WTC11 (cell line): ENCODE measurements around the gene PRKCB. TPM values are rescaled to one million over a fixed set of nuclear protein-coding genes. Genes with fewer than 3 reads are reported as not detected.

Experiments used
- ATAC-seq: fragments of 200-7000 bp; cut with Tn5 transposase; 2 replicates; pipeline ENCODE4 v1.10.0; 2021; ENCODE audit warnings: mild to moderate bottlenecking, moderate library complexity
- CTCF ChIA-PET: fragments of 300-600 bp; sonication (Branson Sonifier 250); formaldehyde crosslinking; loops from one replicate; lab custom pipeline; 2021; ENCODE audit warnings: antibody characterized with exemption; lab: Charles Lee
- POLR2A ChIA-PET: fragments of 350-600 bp; sonication (Branson Sonifier 250); formaldehyde crosslinking; loops from one replicate; lab custom pipeline; 2021; ENCODE audit warnings: antibody characterized with exemption; lab: Charles Lee
- DNase-seq: peaks from one replicate; pipeline ENCODE4 v3.0.0; 2021; ENCODE audit warnings: low spot score
- H3K27ac Mint-ChIP-seq: 2 replicates; pipeline ENCODE4 v1.8.0; 2021; ENCODE audit warnings: mixed read lengths
- H3K27me3 Mint-ChIP-seq: 2 replicates; pipeline ENCODE4 v1.8.0; 2021; ENCODE audit warnings: low read depth, mild to moderate bottlenecking, moderate library complexity, mixed read lengths
- H3K36me3 Mint-ChIP-seq: 2 replicates; pipeline ENCODE4 v1.8.0; 2021; ENCODE audit warnings: mixed read lengths
- H3K4me1 Mint-ChIP-seq: 2 replicates; pipeline ENCODE4 v1.8.0; 2022; ENCODE audit warnings: mixed read lengths
- H3K4me3 Mint-ChIP-seq: 2 replicates; pipeline ENCODE4 v1.8.0; 2021; ENCODE audit warnings: mild to moderate bottlenecking, moderate library complexity, mixed read lengths
- H3K9me3 Mint-ChIP-seq: 2 replicates; pipeline ENCODE4 v1.8.0; 2021; ENCODE audit warnings: mixed read lengths
- CREB1 ChIP-seq: sonication (generic); formaldehyde crosslinking; IDR thresholded peaks from 2 replicates; pipeline ENCODE4 v1.8.0; 2023; ENCODE audit warnings: mild to moderate bottlenecking, missing genetic modification reagents
- CREM ChIP-seq: sonication (generic); formaldehyde crosslinking; IDR thresholded peaks from 2 replicates; pipeline ENCODE4 v1.8.1; 2022; ENCODE audit warnings: mild to moderate bottlenecking, missing genetic modification reagents, moderate library complexity
- ETV6 ChIP-seq: sonication (generic); formaldehyde crosslinking; IDR thresholded peaks from 2 replicates; pipeline ENCODE4 v1.8.1; 2022; ENCODE audit warnings: mild to moderate bottlenecking, missing genetic modification reagents
- GRHL2 ChIP-seq: fragments of 250-450 bp; sonication (Bioruptor Pico); IDR thresholded peaks from 2 replicates; pipeline ENCODE4 v1.8.0; 2022; ENCODE audit warnings: mild to moderate bottlenecking, moderate library complexity; ENCODE audit not compliant: insufficient replicate concordance, severe bottlenecking
- HMGXB4 ChIP-seq: sonication (generic); formaldehyde crosslinking; IDR thresholded peaks from 2 replicates; pipeline ENCODE4 v1.8.1; 2023; ENCODE audit warnings: mild to moderate bottlenecking, moderate library complexity, missing genetic modification reagents
- JUN ChIP-seq: sonication (generic); formaldehyde crosslinking; IDR thresholded peaks from 2 replicates; pipeline ENCODE4 v1.8.0; 2023; ENCODE audit warnings: mild to moderate bottlenecking, missing genetic modification reagents
- KAT7 ChIP-seq: sonication (generic); formaldehyde crosslinking; IDR thresholded peaks from 2 replicates; pipeline ENCODE4 v1.8.1; 2023; ENCODE audit warnings: missing genetic modification reagents, mild to moderate bottlenecking, borderline replicate concordance
- MLX ChIP-seq: sonication (generic); formaldehyde crosslinking; IDR thresholded peaks from 2 replicates; pipeline ENCODE4 v1.8.1; 2023; ENCODE audit warnings: mild to moderate bottlenecking, missing genetic modification reagents, moderate library complexity
- NFE2L1 ChIP-seq: sonication (generic); formaldehyde crosslinking; IDR thresholded peaks from 2 replicates; pipeline ENCODE4 v1.8.1; 2023; ENCODE audit warnings: missing genetic modification reagents
- SOX15 ChIP-seq: fragments of 250-450 bp; sonication (Bioruptor Pico); IDR thresholded peaks from 2 replicates; pipeline ENCODE4 v1.9.0; 2021; ENCODE audit warnings: mild to moderate bottlenecking
- SP1 ChIP-seq: sonication (generic); formaldehyde crosslinking; conservative IDR thresholded peaks from 2 replicates; pipeline ENCODE4 v1.8.1; 2022; ENCODE audit warnings: missing genetic modification reagents
- TEAD1 ChIP-seq: sonication (generic); formaldehyde crosslinking; IDR thresholded peaks from 2 replicates; pipeline ENCODE4 v1.8.0; 2022; ENCODE audit warnings: mild to moderate bottlenecking, missing genetic modification reagents
- ZNF121 ChIP-seq: sonication (generic); formaldehyde crosslinking; IDR thresholded peaks from 2 replicates; pipeline ENCODE4 v1.8.0; 2023; ENCODE audit warnings: missing genetic modification reagents
- ZNF219 ChIP-seq: sonication (generic); formaldehyde crosslinking; IDR thresholded peaks from 2 replicates; pipeline ENCODE4 v1.8.0; 2023; ENCODE audit warnings: missing genetic modification reagents, mild to moderate bottlenecking, borderline replicate concordance
- ZNF232 ChIP-seq: sonication (generic); formaldehyde crosslinking; IDR thresholded peaks from 2 replicates; pipeline ENCODE4 v1.8.0; 2022; ENCODE audit warnings: mild to moderate bottlenecking, missing genetic modification reagents
- ZNF263 ChIP-seq: sonication (generic); formaldehyde crosslinking; IDR thresholded peaks from 2 replicates; pipeline ENCODE4 v1.8.1; 2022; ENCODE audit warnings: low read depth, mild to moderate bottlenecking, moderate library complexity, missing genetic modification reagents
- ZNF396 ChIP-seq: fragments of 250-450 bp; sonication (Bioruptor Pico); IDR thresholded peaks from 2 replicates; pipeline ENCODE4 v1.8.0; 2021; ENCODE audit warnings: mild to moderate bottlenecking, moderate library complexity, borderline replicate concordance
- total RNA-seq: library from RNA; stranded (reverse); gene quantifications from 3 replicates; pipeline ENCODE4 v1.2.3, GENCODE V29; 2021
- TF ChIP-seq, protein P1 (sequence below): sonication (generic); formaldehyde crosslinking; IDR thresholded peaks from 2 replicates; pipeline ENCODE4 v1.8.1; 2023; ENCODE audit warnings: mild to moderate bottlenecking, missing genetic modification reagents
- TF ChIP-seq, protein P2 (sequence below): sonication (generic); formaldehyde crosslinking; IDR thresholded peaks from 2 replicates; pipeline ENCODE4 v1.8.0; 2023; ENCODE audit warnings: mild to moderate bottlenecking, missing genetic modification reagents
- TF ChIP-seq, protein P3 (sequence below): sonication (generic); formaldehyde crosslinking; IDR thresholded peaks from 2 replicates; pipeline ENCODE4 v1.8.0; 2022; ENCODE audit warnings: mild to moderate bottlenecking, missing genetic modification reagents
- TF ChIP-seq, protein P4 (sequence below): sonication (generic); formaldehyde crosslinking; IDR thresholded peaks from 2 replicates; pipeline ENCODE4 v1.8.1; 2023; ENCODE audit warnings: mild to moderate bottlenecking, missing genetic modification reagents, moderate library complexity
- TF ChIP-seq, protein P5 (sequence below): sonication (generic); formaldehyde crosslinking; IDR thresholded peaks from 2 replicates; pipeline ENCODE4 v1.8.1; 2022; ENCODE audit warnings: mild to moderate bottlenecking, missing genetic modification reagents, moderate library complexity, borderline replicate concordance

The PRKCB gene
- total RNA-seq, 1 experiment from 2014 or later = 6.9 TPM

- ATAC-seq = no peak
- Mint-ChIP-seq H3K4me1 (peaks cover 22% of the 10 kb centered on the region), H3K36me3 (no peaks in the 10 kb centered on the region), H3K4me3 (no peak overlapping the region), H3K9me3 (no peaks in the 10 kb centered on the region), H3K27me3 (peaks cover 3% of the 10 kb centered on the region; the same call in 1 of the 2 replicates), H3K27ac (no peak overlapping the region)
- ChIA-PET POLR2A (interaction anchor here (0.7 kb wide), 1 partner anchor 421 kb away, joined by 6 read pairs; no protein-coding TSS in a partner anchor), CTCF (interaction anchor here (1.3 kb wide), 1 partner anchor 178 kb away, joined by 5 read pairs; no protein-coding TSS in a partner anchor)
- TF ChIP-seq ZNF396 (no peak), SP1 (CRISPR knock-in tag) (no peak), ETV6 (CRISPR knock-in tag) (no peak), KAT7 (CRISPR knock-in tag) (no peak), CREB1 (no peak), MLX (no peak), SOX15 (CRISPR knock-in tag) (no peak), ZNF219 (CRISPR knock-in tag) (no peak), HMGXB4 (CRISPR knock-in tag) (no peak), ZNF121 (CRISPR knock-in tag) (no peak), TEAD1 (CRISPR knock-in tag) (no peak), ZNF263 (no peak), NFE2L1 (no peak), CREM (CRISPR knock-in tag) (no peak)
- TF ChIP-seq, protein P1, sequence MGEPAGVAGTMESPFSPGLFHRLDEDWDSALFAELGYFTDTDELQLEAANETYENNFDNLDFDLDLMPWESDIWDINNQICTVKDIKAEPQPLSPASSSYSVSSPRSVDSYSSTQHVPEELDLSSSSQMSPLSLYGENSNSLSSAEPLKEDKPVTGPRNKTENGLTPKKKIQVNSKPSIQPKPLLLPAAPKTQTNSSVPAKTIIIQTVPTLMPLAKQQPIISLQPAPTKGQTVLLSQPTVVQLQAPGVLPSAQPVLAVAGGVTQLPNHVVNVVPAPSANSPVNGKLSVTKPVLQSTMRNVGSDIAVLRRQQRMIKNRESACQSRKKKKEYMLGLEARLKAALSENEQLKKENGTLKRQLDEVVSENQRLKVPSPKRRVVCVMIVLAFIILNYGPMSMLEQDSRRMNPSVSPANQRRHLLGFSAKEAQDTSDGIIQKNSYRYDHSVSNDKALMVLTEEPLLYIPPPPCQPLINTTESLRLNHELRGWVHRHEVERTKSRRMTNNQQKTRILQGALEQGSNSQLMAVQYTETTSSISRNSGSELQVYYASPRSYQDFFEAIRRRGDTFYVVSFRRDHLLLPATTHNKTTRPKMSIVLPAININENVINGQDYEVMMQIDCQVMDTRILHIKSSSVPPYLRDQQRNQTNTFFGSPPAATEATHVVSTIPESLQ (CRISPR knock-in tag) = no peak
- TF ChIP-seq, protein P2, sequence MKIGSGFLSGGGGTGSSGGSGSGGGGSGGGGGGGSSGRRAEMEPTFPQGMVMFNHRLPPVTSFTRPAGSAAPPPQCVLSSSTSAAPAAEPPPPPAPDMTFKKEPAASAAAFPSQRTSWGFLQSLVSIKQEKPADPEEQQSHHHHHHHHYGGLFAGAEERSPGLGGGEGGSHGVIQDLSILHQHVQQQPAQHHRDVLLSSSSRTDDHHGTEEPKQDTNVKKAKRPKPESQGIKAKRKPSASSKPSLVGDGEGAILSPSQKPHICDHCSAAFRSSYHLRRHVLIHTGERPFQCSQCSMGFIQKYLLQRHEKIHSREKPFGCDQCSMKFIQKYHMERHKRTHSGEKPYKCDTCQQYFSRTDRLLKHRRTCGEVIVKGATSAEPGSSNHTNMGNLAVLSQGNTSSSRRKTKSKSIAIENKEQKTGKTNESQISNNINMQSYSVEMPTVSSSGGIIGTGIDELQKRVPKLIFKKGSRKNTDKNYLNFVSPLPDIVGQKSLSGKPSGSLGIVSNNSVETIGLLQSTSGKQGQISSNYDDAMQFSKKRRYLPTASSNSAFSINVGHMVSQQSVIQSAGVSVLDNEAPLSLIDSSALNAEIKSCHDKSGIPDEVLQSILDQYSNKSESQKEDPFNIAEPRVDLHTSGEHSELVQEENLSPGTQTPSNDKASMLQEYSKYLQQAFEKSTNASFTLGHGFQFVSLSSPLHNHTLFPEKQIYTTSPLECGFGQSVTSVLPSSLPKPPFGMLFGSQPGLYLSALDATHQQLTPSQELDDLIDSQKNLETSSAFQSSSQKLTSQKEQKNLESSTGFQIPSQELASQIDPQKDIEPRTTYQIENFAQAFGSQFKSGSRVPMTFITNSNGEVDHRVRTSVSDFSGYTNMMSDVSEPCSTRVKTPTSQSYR (CRISPR knock-in tag) = no peak
- TF ChIP-seq, protein P3, sequence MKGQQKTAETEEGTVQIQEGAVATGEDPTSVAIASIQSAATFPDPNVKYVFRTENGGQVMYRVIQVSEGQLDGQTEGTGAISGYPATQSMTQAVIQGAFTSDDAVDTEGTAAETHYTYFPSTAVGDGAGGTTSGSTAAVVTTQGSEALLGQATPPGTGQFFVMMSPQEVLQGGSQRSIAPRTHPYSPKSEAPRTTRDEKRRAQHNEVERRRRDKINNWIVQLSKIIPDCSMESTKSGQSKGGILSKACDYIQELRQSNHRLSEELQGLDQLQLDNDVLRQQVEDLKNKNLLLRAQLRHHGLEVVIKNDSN (CRISPR knock-in tag) = no peak
- DNase-seq = no peak
Measured at GRCh38 chr16:24074574-24074973, 238.8 kb downstream of the PRKCB start.

- Mint-ChIP-seq H3K36me3 (no peaks in the 10 kb centered on the region), H3K4me3 (no peak overlapping the region), H3K9me3 (no peaks in the 10 kb centered on the region), H3K27ac (no peak overlapping the region)
- ChIA-PET CTCF (interaction anchor here (0.6 to 1.3 kb wide), 2 partner anchors 30 to 178 kb away, joined by 3 to 5 read pairs; no protein-coding TSS in a partner anchor), POLR2A (no interaction called here)
- ATAC-seq = no peak
- TF ChIP-seq ZNF232 (CRISPR knock-in tag) (no peak), GRHL2 (CRISPR knock-in tag) (no peak), JUN (CRISPR knock-in tag) (no peak)
- TF ChIP-seq, protein P4, sequence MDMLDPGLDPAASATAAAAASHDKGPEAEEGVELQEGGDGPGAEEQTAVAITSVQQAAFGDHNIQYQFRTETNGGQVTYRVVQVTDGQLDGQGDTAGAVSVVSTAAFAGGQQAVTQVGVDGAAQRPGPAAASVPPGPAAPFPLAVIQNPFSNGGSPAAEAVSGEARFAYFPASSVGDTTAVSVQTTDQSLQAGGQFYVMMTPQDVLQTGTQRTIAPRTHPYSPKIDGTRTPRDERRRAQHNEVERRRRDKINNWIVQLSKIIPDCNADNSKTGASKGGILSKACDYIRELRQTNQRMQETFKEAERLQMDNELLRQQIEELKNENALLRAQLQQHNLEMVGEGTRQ (CRISPR knock-in tag) = no peak
- TF ChIP-seq, protein P5, sequence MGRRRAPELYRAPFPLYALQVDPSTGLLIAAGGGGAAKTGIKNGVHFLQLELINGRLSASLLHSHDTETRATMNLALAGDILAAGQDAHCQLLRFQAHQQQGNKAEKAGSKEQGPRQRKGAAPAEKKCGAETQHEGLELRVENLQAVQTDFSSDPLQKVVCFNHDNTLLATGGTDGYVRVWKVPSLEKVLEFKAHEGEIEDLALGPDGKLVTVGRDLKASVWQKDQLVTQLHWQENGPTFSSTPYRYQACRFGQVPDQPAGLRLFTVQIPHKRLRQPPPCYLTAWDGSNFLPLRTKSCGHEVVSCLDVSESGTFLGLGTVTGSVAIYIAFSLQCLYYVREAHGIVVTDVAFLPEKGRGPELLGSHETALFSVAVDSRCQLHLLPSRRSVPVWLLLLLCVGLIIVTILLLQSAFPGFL = no peak
- TF ChIP-seq, all 79 proteins: peak for 0
- peaks cover 3% of the 10 kb centered on the region; the same call in 1 of the 2 replicates for H3K27me3 Mint-ChIP-seq
- peaks cover 22% of the 10 kb centered on the region for H3K4me1 Mint-ChIP-seq
- DNase-seq = no peak
Measured at GRCh38 chr16:24075302-24075701, 239.5 kb downstream of the PRKCB start.
